HL-60 (cell line): ENCODE data around the gene TESK2.
"Not testable (repeated sequence)": the region's sequence is repeated elsewhere in the genome, so short reads cannot be mapped to it uniquely, and the experiment has no call there.

Experiments used
- DNase-seq, 2 experiments: peaks; one replicate each; pipeline ENCODE4 v3.0.0-alpha.2; 2010 to 2020; ENCODE audit warnings: low read depth in 1 of 2, low spot score in 1 of 2
- H3K27ac ChIP-seq: fragments of 250-450 bp; sonication (Bioruptor Pico); replicated peaks from 2 replicates; pipeline ENCODE4 v1.5.1; 2020; ENCODE audit warnings: mild to moderate bottlenecking, moderate library complexity
- H3K27me3 ChIP-seq: fragments of 250-450 bp; sonication (Bioruptor Pico); 2 replicates; pipeline ENCODE4 v1.5.1; 2021; ENCODE audit warnings: mild to moderate bottlenecking, moderate library complexity; ENCODE audit not compliant: insufficient read depth, poor library complexity, severe bottlenecking
- H3K4me3 ChIP-seq: replicated peaks from 2 replicates; pipeline ENCODE4 v1.5.1; 2011; ENCODE audit warnings: mild to moderate bottlenecking, control low read depth, low read length; ENCODE audit not compliant: insufficient read depth
- CTCF ChIP-seq: IDR thresholded peaks from one replicate; pipeline ENCODE4 v1.5.1; 2011; ENCODE audit warnings: low read length, control low read depth, inconsistent platforms; ENCODE audit not compliant: insufficient read depth
- GABPA ChIP-seq: IDR thresholded peaks from 2 replicates; pipeline ENCODE4 v1.6.1; 2012; ENCODE audit warnings: low read depth
- POLR2AphosphoS5 ChIP-seq: IDR thresholded peaks from 2 replicates; pipeline ENCODE4 v1.6.1; 2012; ENCODE audit warnings: low read depth
- REST ChIP-seq: IDR thresholded peaks from 2 replicates; pipeline ENCODE4 v1.6.1; 2012; ENCODE audit warnings: low read depth; ENCODE audit not compliant: insufficient replicate concordance
- SPI1 ChIP-seq: IDR thresholded peaks from 2 replicates; pipeline ENCODE4 v1.6.1; 2012; ENCODE audit warnings: low read depth, mild to moderate bottlenecking, borderline replicate concordance

Gene TESK2

DNA sequence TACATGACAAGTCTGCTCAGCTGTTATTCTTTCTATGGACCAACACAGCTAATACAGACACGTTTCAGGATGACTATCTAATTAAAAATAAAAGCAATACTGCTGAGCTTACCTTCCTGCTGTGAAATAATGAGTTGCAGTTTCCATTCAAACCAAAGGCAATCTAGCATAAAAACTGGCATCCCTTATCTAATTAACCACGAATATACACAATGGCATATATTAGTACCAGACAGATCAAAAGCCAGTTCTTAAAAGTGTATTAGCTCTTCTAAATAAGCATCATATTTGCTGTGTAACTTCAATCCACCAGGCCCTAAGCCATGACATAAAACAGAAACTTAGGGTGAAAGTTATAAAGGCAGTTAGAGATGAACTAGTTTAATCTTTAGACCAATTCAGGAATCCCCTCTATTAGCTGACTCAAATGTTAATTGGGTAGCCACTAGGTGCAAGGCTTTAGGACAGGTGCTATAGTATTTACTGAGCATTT lies 20.6 kb downstream of the TESK2 start:
- TF ChIP-seq POLR2AphosphoS5, result no peak
- TF ChIP-seq SPI1, result no peak
- no peak for TF ChIP-seq CTCF
- no peak for TF ChIP-seq GABPA
- no peak for TF ChIP-seq REST
- no peak for DNase-seq
- H3K27ac ChIP-seq, result no peak overlapping the region
- H3K27me3 ChIP-seq, result no peaks in the 10 kb centered on the region
- no peak overlapping the region for H3K4me3 ChIP-seq

GRCh38 chr1:45467353-45467752 lies 23.6 kb downstream of the TESK2 start:
- not testable (repeated sequence) for DNase-seq

GRCh38 chr1:45465277-45465676 lies 25.7 kb downstream of the TESK2 start:
- TF ChIP-seq CTCF, result no peak
- TF ChIP-seq SPI1, result no peak
- no peak for TF ChIP-seq REST
- no peak for TF ChIP-seq POLR2AphosphoS5
- TF ChIP-seq GABPA, result no peak
- H3K4me3 ChIP-seq, result no peak overlapping the region
- DNase-seq, result no peak

More at GRCh38 chr1:45467353-45467752, 23.6 kb downstream of the TESK2 start:
- not testable (repeated sequence) for H3K27me3 ChIP-seq, H3K27ac ChIP-seq, H3K4me3 ChIP-seq

DNA sequence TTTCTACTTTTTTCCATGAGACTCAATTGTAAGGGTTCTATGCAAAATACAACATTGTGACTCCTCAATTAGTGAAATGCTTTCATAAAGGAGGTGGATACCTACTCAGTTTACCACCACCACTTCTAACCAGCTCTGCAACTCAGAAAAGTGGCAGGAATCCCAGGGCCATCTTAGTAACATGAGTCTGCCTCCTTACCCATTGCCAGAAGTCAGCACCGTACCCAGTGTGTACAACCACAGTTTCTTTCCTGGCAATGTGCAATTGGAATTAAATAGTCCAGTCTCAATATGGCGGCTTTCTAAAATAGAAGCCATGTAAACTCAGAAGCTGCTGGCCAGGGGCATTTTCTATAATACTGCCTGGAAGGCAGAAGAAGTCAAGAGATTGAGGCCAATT lies 32.1 kb downstream of the TESK2 start:
- no peak for TF ChIP-seq POLR2AphosphoS5
- TF ChIP-seq CTCF, result no peak
- TF ChIP-seq SPI1, result no peak
- TF ChIP-seq GABPA, result no peak
- TF ChIP-seq REST, result no peak
- Histone ChIP-seq H3K27me3 (no peaks in the 10 kb centered on the region), H3K4me3 (no peak overlapping the region), H3K27ac (no peak overlapping the region)
- DNase-seq, result no peak

More at GRCh38 chr1:45465277-45465676, 25.7 kb downstream of the TESK2 start:
- H3K27me3 ChIP-seq, result no peaks in the 10 kb centered on the region
- H3K27ac ChIP-seq, result no peak overlapping the region
